HepG2 (cell line): ENCODE data around the gene MATR3. TPM values are rescaled to one million over a fixed set of nuclear protein-coding genes. Genes with fewer than 3 reads are reported as not detected.

Experiments used
- AGO2 ChIP-seq: fragments of 200-400 bp; formaldehyde crosslinking; optimal IDR thresholded peaks from 2 replicates; pipeline ENCODE3; 2017; ENCODE audit warnings: mild to moderate bottlenecking, low read depth, low read length, moderate library complexity
- AKAP8 ChIP-seq: sonication (generic); formaldehyde crosslinking; IDR thresholded peaks from 2 replicates; pipeline ENCODE4 v1.5.1; 2020; ENCODE audit warnings: mild to moderate bottlenecking, missing genetic modification reagents
- FIP1L1 ChIP-seq: fragments of 200-400 bp; formaldehyde crosslinking; IDR thresholded peaks from 2 replicates; pipeline ENCODE4 v1.6.1; 2018; ENCODE audit warnings: low read depth, mild to moderate bottlenecking, low read length, moderate library complexity, borderline replicate concordance; ENCODE audit not compliant: insufficient read depth
- JDP2 ChIP-seq: sonication (generic); formaldehyde crosslinking; IDR thresholded peaks from 2 replicates; pipeline ENCODE4 v1.8.1; 2022; ENCODE audit warnings: missing genetic modification reagents, borderline replicate concordance
- PITX1 ChIP-seq: sonication (generic); formaldehyde crosslinking; IDR thresholded peaks from 2 replicates; pipeline ENCODE4 v1.5.1; 2020; ENCODE audit warnings: mild to moderate bottlenecking, missing genetic modification reagents
- POGK ChIP-seq: sonication (generic); formaldehyde crosslinking; conservative IDR thresholded peaks from 2 replicates; pipeline ENCODE4 v1.8.0; 2022; ENCODE audit warnings: mild to moderate bottlenecking, moderate library complexity, missing genetic modification reagents
- POGZ ChIP-seq: sonication (generic); formaldehyde crosslinking; IDR thresholded peaks from 2 replicates; pipeline ENCODE4 v1.4.0; 2020; ENCODE audit warnings: mild to moderate bottlenecking, missing genetic modification reagents
- POLR2G ChIP-seq: fragments of 200-400 bp; formaldehyde crosslinking; IDR thresholded peaks from 2 replicates; pipeline ENCODE4 v1.6.1; 2018; ENCODE audit warnings: mild to moderate bottlenecking, low read depth, low read length, moderate library complexity
- SETDB1 ChIP-seq: sonication (generic); formaldehyde crosslinking; IDR thresholded peaks from 2 replicates; pipeline ENCODE4 v1.5.1; 2020; ENCODE audit warnings: missing genetic modification reagents, mild to moderate bottlenecking, borderline replicate concordance
- SIN3B ChIP-seq: fragments of 150-350 bp; IDR thresholded peaks from 2 replicates; pipeline ENCODE4 v1.6.1; 2014; ENCODE audit warnings: low read length
- SRSF9 ChIP-seq: fragments of 200-400 bp; formaldehyde crosslinking; IDR thresholded peaks from 2 replicates; pipeline ENCODE4 v1.6.1; 2018; ENCODE audit warnings: borderline replicate concordance, mild to moderate bottlenecking, low read depth, low read length; ENCODE audit not compliant: insufficient read depth, poor library complexity, severe bottlenecking
- ZBTB44 ChIP-seq: sonication (generic); formaldehyde crosslinking; IDR thresholded peaks from 2 replicates; pipeline ENCODE4 v1.4.0; 2020; ENCODE audit warnings: missing genetic modification reagents
- ZFAT ChIP-seq: sonication (generic); formaldehyde crosslinking; conservative IDR thresholded peaks from 2 replicates; pipeline ENCODE4 v1.8.1; 2023; ENCODE audit warnings: missing genetic modification reagents, inconsistent platforms
- ZNF530 ChIP-seq: sonication (generic); formaldehyde crosslinking; IDR thresholded peaks from 2 replicates; pipeline ENCODE4 v1.5.0; 2020; ENCODE audit warnings: low read depth, mild to moderate bottlenecking, missing genetic modification reagents
- ZNF558 ChIP-seq: sonication (generic); formaldehyde crosslinking; IDR thresholded peaks from 2 replicates; pipeline ENCODE4 v1.9.0; 2022; ENCODE audit warnings: mild to moderate bottlenecking, missing genetic modification reagents, borderline replicate concordance
- polyA plus RNA-seq, 8 experiments: library from polyadenylated mRNA; depleted of rRNA in 3 of 8; stranded (reverse) in 7 of 8; unstranded in 1 of 8; fragments of >200 nt; fragmentation: Illumina TruSeq in 4 of 8; extraction: Trizol in 4 of 8; gene quantifications; 2 replicates each; pipeline versions ENCODE4 v1.2.1 to v1.2.3, GENCODE V29; 2011 to 2016; ENCODE audit warnings: low read depth in 4 of 8, missing spikeins in 1 of 8, mixed read lengths in 1 of 8; ENCODE audit not compliant: insufficient read depth in 1 of 8
- total RNA-seq, 5 experiments: library from RNA; depleted of rRNA; stranded (reverse); fragments of >200 nt; fragmentation: Illumina TruSeq; extraction: Trizol; gene quantifications; 2 replicates each; pipeline ENCODE4 v1.2.3, GENCODE V29; 2016; ENCODE audit warnings: low read depth in 1 of 5
- TF ChIP-seq, protein P1 (sequence below): sonication (generic); formaldehyde crosslinking; IDR thresholded peaks from 2 replicates; pipeline ENCODE4 v1.4.0; 2020; ENCODE audit warnings: mild to moderate bottlenecking, missing genetic modification reagents
- TF ChIP-seq, protein P2 (sequence below): sonication (generic); formaldehyde crosslinking; IDR thresholded peaks from 2 replicates; pipeline ENCODE4 v1.8.1; 2022; ENCODE audit warnings: low read depth, mild to moderate bottlenecking, missing genetic modification reagents
- TF ChIP-seq, protein P3 (sequence below): IDR thresholded peaks from 2 replicates; pipeline ENCODE4 v1.6.1; 2016

Gene MATR3
- total and polyA plus RNA-seq, 2 of the 13 experiments (the other 11 are each of a cell fraction or from before 2014, with no cell fraction given) = 94.2 to 341 TPM

DNA sequence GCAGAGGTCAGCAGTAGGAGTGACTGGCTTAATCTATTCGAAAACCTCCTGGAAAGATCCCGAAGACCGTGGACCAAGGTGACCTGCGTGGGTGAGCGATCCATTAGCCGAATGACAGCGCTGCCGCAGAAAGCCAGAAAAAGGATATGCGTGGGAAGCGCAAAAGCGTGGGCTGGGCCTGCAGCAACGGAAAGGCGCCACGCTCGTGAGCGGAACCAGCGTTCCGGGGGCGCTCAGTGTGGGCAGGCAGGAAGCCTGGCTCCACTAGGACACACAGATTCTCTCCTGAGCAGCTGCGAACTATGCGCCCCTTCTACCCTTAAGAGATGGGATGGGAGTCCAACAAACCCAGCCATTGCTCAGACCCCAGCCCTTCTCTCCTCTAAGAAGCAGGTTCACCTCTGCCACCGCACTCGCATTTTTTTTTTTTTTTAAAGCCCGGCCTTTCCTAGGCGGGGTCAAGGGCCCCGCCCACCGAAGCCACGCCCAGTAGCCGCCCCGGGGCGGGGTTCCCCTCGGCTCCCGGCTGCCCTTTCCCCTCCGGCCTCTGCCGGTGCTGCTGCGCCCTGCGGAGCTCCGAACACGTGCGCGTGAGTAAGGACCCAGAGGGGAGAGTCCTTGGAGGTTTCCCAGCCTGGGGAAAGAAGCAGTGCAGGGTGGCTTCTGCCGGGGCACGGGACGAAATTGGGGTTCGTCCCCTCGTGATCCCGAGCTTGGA lies 19.8 kb upstream of the MATR3 start (continued):
- TF ChIP-seq, protein P1, sequence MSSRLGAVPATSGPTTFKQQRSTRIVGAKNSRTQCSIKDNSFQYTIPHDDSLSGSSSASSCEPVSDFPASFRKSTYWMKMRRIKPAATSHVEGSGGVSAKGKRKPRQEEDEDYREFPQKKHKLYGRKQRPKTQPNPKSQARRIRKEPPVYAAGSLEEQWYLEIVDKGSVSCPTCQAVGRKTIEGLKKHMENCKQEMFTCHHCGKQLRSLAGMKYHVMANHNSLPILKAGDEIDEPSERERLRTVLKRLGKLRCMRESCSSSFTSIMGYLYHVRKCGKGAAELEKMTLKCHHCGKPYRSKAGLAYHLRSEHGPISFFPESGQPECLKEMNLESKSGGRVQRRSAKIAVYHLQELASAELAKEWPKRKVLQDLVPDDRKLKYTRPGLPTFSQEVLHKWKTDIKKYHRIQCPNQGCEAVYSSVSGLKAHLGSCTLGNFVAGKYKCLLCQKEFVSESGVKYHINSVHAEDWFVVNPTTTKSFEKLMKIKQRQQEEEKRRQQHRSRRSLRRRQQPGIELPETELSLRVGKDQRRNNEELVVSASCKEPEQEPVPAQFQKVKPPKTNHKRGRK (CRISPR knock-in tag) = no peak
- TF ChIP-seq POGK (CRISPR knock-in tag) (no peak; the same call in 1 of the 2 replicates), AGO2 (peak; percentile 69), JDP2 (CRISPR knock-in tag) (no peak), AKAP8 (CRISPR knock-in tag) (no peak), FIP1L1 (no peak), ZBTB44 (no peak), PITX1 (CRISPR knock-in tag) (no peak), ZNF558 (no peak; the same call in 1 of the 2 replicates), POGZ (no peak), SETDB1 (CRISPR knock-in tag) (no peak), SRSF9 (no peak), ZFAT (CRISPR knock-in tag) (no peak; the same call in 1 of the 2 replicates), SIN3B (no peak), ZNF530 (CRISPR knock-in tag) (no peak), POLR2G (peak; percentile 98)
- TF ChIP-seq, protein P2, sequence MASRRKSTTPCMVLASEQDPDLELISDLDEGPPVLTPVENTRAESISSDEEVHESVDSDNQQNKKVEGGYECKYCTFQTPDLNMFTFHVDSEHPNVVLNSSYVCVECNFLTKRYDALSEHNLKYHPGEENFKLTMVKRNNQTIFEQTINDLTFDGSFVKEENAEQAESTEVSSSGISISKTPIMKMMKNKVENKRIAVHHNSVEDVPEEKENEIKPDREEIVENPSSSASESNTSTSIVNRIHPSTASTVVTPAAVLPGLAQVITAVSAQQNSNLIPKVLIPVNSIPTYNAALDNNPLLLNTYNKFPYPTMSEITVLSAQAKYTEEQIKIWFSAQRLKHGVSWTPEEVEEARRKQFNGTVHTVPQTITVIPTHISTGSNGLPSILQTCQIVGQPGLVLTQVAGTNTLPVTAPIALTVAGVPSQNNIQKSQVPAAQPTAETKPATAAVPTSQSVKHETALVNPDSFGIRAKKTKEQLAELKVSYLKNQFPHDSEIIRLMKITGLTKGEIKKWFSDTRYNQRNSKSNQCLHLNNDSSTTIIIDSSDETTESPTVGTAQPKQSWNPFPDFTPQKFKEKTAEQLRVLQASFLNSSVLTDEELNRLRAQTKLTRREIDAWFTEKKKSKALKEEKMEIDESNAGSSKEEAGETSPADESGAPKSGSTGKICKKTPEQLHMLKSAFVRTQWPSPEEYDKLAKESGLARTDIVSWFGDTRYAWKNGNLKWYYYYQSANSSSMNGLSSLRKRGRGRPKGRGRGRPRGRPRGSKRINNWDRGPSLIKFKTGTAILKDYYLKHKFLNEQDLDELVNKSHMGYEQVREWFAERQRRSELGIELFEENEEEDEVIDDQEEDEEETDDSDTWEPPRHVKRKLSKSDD (CRISPR knock-in tag) = 0 out of 2 replicates have a peak, but pooled peaks have one; percentile 23
- TF ChIP-seq, protein P3, sequence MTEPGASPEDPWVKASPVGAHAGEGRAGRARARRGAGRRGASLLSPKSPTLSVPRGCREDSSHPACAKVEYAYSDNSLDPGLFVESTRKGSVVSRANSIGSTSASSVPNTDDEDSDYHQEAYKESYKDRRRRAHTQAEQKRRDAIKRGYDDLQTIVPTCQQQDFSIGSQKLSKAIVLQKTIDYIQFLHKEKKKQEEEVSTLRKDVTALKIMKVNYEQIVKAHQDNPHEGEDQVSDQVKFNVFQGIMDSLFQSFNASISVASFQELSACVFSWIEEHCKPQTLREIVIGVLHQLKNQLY = peak; percentile 60; the same call in 1 of the 2 replicates
